ENCODE data around the gene MTMR12. TPM values are rescaled to one million over a fixed set of nuclear protein-coding genes. Genes with fewer than 3 reads are reported as not detected.

MTMR12 gene
- total RNA-seq = 9.6 and 10.9 TPM in 2 replicates

DNA sequence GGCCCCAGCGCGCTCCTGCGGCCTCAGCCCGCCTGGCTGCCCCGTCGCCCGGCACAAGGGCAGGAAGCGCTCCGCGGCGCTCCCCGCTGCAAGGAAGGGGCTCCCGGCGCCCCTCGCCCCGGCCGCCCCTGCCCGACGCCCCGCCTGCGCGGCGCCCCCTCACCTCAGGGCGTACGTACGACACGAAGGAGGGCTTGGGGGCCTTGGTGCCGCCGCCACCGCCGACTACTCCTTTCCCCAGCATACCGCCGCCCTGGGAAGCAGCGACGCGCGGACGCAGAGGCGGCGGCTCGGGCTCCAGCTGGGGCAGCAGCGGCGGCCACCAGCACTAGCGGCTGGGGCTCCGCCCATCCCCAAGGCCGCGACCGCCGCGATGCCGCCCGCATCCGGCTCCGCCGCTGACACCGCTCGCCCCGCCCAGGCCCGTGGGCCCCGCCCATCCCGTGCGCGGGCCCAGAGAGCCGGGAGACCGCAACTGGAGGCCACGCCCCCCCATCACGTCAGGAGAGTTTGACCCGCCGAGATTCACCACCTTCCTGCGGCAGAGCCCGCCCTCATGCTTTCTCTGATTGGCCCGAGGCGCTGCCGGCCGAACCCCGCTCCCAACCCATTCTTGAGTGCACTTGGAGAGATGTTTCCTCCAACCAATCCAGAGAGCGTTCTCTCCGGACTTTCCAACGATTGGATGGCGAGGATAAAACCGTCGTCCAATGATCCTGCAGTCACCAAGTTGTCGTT, at the start of gene MTMR12:
Gene MTMR12 (minus strand): TSS at position 345 of the 738 bp plus-strand sequence. CDS start 101 bp downstream, at position 244.

Other genes starting within 250 kb of the MTMR12 start
- 74.6 and 86.5 TPM in 2 replicates for gene GOLPH3, start 138.6 kb downstream of the MTMR12 start, total RNA-seq
- gene ZFR, start 131.8 kb upstream of the MTMR12 start, total RNA-seq = 48.9 and 55.6 TPM in 2 replicates

Data from bronchial smooth muscle cell (primary cell).